GM18873 (cell line): ENCODE data around the gene SHISAL1.
"Not testable (repeated sequence)": the region's sequence is repeated elsewhere in the genome, so short reads cannot be mapped to it uniquely, and the experiment has no call there.

ENCODE experiments used
- ATAC-seq: cut with Tn5 transposase; IDR thresholded peaks from one replicate; pipeline ENCODE4 v1.9.1; 2021; ENCODE audit warnings: mild to moderate bottlenecking, moderate library complexity, moderate number of reproducible peaks; ENCODE audit not compliant: unreplicated experiment, low FRiP score

The SHISAL1 gene

DNA sequence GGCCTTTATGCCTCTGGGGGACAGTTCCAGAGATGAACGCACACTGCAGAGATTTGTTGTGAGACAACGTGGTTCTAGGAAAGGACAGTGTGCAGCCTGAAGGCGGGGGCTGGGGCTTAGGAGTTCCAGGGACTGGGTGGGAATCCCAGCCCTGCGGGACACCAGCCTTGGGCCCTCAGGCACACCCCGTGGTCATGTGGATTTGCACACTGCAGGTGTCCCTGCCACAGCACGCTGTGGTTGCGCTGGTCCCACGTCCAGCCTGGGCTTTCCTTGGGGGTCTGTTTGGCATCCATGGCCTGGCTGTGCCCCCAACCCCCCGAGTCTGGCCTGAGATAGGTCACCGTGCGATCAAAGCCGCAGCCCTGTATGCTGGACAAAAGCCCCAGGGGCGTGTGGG lies 7.3 kb downstream of the SHISAL1 start:
- no peak for ATAC-seq

DNA sequence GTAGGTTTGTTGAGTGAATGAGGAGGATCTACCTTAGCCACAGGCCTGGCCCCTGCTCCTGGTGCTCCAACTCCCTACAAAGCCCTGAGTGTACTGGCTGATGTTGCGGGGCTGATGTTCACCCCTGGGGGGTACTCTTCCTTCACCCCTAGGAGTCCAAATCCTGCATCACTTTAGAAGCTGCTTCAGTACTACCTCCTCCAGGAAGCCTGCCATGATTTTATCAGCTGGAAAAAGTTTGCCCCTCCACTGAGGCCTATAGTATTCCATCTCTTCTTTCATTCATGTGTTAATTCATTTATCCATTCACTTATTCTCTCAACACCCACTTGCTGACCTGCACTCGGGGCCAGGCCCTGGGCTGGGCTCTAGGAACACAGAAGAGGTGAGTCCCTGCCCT lies 7.8 kb downstream of the SHISAL1 start:
- no peak for ATAC-seq

DNA sequence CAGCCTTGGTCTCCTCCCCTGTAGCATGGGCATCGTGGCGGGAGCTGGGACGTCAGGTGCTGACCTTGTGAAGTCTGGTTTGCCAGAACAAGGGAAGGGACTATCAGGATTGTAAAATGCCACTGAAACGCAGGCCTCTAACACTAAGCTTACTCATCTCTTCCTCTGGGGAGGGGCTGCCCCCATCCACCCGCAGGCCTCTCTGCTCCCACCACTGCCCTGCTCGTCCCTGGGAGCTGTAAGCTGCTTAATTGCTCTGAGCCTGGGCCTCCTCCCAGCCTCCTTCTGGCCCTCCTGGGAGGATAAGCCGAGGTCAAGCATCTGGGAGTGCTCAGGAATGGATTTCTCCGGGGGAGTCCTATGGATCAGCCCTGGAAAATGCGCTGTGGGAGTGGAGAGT lies 8.4 kb downstream of the SHISAL1 start:
- ATAC-seq: no peak

GRCh38 chr22:44302363-44302762 lies 10.4 kb downstream of the SHISAL1 start:
- ATAC-seq: not testable (repeated sequence)

- no peak for ATAC-seq
These were observed 11.7 kb downstream of the SHISAL1 start for GRCh38 chr22:44301039-44301438.

GRCh38 chr22:44299124-44299523 lies 13.6 kb downstream of the SHISAL1 start:
- no peak for ATAC-seq

GRCh38 chr22:44298406-44299091 lies 14.2 kb downstream of the SHISAL1 start:
- no peak for ATAC-seq

DNA sequence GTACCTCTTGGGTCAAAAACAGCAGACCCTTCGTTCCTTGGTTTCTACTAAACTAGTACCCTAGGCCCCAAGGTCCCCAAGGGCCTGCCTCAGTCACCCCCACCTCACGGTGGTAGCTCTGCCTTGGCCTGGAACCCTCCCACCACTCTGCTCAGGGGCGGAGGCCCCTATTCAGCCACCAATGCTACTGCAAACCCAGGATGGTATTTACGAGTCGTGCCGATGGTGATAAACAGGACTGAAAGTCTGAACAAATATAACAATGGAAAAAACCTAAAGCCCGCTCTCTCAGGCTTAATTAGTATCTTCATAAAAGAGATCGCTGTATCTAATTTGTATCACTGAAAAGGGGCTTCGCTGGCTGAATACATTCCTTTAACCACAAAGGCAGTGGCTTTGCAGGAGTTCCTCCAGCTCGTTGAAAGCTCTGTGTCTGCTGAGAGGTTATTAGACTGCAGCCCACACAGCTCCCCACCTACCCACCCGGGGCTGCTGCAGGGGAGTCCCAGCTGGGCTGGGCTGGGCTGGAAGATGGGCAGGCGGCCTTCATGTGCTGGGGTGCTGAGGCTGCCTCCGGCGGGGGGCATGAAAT lies 15.2 kb downstream of the SHISAL1 start:
- no peak for ATAC-seq

GRCh38 chr22:44295406-44295805 lies 17.3 kb downstream of the SHISAL1 start:
- ATAC-seq: no peak

GRCh38 chr22:44293876-44294275 lies 18.9 kb downstream of the SHISAL1 start:
- no peak for ATAC-seq

GRCh38 chr22:44293034-44293433 lies 19.7 kb downstream of the SHISAL1 start:
- no peak for ATAC-seq

GRCh38 chr22:44292521-44292920 lies 20.2 kb downstream of the SHISAL1 start:
- no peak for ATAC-seq

- no peak for ATAC-seq
These were observed 20.9 kb downstream of the SHISAL1 start for GRCh38 chr22:44291674-44292360.

- no peak for ATAC-seq
These were observed 21.5 kb downstream of the SHISAL1 start for GRCh38 chr22:44291265-44291664.

- ATAC-seq: no peak
These were observed 23.2 kb downstream of the SHISAL1 start for GRCh38 chr22:44289414-44290171.

GRCh38 chr22:44288913-44289312 lies 23.8 kb downstream of the SHISAL1 start:
- ATAC-seq: no peak

- no peak for ATAC-seq
These were observed 25.0 kb downstream of the SHISAL1 start for GRCh38 chr22:44287741-44288140.

- no peak for ATAC-seq
These were observed 25.5 kb downstream of the SHISAL1 start for GRCh38 chr22:44287121-44287693.

DNA sequence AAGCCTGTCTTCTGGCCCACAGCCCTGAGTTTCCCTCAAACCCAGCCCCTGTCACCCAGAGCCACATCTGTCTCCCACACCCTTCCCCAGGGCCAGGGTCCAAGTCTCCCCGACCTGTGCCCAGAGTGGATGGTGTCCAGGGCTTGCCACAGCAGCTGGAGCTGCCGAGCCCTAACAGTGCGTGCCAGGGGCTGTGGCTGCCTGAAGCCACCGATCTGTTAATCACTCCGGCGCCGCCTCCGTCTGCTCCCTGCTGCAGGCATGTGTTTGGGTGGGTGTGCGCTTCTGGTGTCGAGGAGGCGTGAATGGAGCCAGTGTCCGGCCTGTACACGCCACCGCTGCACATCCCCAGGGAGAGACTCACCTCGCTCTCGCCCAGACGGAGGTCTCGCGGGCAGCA lies 26.1 kb downstream of the SHISAL1 start:
- no peak for ATAC-seq

DNA sequence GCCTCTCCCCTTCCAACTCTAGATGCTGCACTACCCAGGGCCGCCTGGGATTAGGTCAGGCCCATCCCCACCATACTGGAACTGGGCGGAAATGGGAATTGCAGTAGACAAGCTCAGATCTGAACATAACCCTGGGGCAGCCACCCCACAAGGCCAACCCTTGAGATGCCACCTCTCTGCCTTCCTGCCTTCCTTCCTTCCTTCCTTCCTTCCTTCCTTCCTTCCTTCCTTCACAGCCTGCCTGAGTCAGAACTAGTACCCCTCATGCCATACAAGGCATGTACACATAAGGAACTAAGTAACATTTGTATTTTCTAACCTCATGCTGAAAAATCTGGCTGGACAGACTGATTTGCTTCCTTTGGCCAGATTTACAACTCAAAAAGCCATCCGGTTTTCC lies 28.0 kb downstream of the SHISAL1 start:
- no peak for ATAC-seq
